Measurements from ENCODE around the gene CIDEC. TPM values are rescaled to one million over a fixed set of nuclear protein-coding genes. Genes with fewer than 3 reads are reported as not detected.

Gene CIDEC
- total RNA-seq, 4 donors from 2014 or later: 0.26 to 1.1 TPM; not detected in 2

DNA sequence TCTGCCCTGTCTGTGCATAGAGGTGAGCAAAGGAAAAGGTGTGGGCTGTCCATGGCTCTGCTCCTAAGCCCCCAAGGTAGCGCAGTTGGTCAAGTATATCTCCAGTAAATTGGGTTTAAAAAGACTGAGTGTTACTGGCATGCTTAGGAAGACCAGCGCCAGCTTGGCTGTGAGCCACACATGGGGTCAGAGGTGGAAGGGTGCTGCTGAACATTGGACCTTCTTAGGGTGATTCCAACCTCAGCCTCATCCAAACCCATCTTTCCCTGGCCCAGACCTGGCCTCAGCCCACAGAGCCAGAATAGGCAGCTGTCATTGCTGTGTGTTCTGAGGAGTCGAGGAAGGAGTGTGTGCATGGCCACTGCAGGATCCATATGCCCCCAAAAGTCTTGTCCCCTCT, 28.2 kb upstream of the CIDEC start:
- no peak overlapping the region for H3K27ac ChIP-seq
- TF ChIP-seq, protein P1, sequence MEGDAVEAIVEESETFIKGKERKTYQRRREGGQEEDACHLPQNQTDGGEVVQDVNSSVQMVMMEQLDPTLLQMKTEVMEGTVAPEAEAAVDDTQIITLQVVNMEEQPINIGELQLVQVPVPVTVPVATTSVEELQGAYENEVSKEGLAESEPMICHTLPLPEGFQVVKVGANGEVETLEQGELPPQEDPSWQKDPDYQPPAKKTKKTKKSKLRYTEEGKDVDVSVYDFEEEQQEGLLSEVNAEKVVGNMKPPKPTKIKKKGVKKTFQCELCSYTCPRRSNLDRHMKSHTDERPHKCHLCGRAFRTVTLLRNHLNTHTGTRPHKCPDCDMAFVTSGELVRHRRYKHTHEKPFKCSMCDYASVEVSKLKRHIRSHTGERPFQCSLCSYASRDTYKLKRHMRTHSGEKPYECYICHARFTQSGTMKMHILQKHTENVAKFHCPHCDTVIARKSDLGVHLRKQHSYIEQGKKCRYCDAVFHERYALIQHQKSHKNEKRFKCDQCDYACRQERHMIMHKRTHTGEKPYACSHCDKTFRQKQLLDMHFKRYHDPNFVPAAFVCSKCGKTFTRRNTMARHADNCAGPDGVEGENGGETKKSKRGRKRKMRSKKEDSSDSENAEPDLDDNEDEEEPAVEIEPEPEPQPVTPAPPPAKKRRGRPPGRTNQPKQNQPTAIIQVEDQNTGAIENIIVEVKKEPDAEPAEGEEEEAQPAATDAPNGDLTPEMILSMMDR (IDR thresholded peaks at IDR 0.05): no peak
- no peak for TF ChIP-seq POLR2A (IDR thresholded peaks at IDR 0.05)
- no peaks in the 10 kb centered on the region for H3K4me1 ChIP-seq
- no peak for DNase-seq
- H3K36me3 ChIP-seq: no peaks in the 10 kb centered on the region
- H3K9me3 ChIP-seq: no peaks in the 10 kb centered on the region
- H3K4me3 ChIP-seq: no peak overlapping the region
- intact Hi-C loops (cut with DNase I; ENCODE audit: low total_unique reads): no loop called here
- H3K27me3 ChIP-seq: no peaks in the 10 kb centered on the region

DNA sequence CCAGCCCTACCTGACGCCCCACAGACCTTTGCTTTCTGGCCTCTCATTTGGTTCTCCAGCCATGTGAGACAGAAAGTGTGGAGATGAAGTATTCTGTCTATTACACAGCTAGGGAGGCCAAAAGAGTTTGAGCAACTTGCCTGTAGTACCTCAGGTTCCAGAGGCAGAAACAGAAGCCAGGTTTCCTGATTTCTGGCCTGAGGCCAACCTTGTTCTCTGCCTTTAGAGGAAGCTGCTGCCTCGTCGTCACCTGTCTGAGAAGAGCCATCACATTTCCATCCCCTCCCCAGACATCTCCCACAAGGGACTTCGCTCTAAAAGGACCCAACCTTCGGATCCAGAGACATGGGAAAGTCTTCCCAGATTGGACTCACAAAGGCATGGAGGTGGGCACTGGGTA, 26.4 kb upstream of the CIDEC start:
- intact Hi-C loops (cut with DNase I; ENCODE audit: low total_unique reads): no loop called here
- TF ChIP-seq, protein P1 (IDR thresholded peaks at IDR 0.05): no peak
- TF ChIP-seq POLR2A (IDR thresholded peaks at IDR 0.05): no peak
- DNase-seq: no peak

DNA sequence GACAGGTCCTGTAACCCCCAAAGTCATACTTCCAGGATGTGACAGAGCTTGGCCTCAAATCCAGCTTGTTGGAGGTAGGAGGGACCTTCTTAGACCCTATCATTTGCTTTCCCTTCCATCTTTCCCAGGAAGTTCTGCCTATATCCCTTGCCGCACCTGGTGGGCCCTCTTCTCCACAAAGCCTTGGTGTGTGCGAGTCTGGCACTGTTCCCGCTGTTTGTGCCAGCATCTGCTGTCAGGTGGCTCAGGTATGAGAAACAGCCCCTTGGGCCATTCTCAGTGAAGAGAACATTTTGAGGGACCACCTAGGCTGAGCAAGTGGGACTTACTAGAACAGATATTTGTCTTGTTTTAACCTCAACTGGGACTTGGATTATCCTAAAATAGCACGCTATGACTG, 23.9 kb upstream of the CIDEC start:
- no peaks in the 10 kb centered on the region for H3K4me1 ChIP-seq
- no peak for DNase-seq
- H3K4me3 ChIP-seq: no peak overlapping the region
- H3K27me3 ChIP-seq: no peaks in the 10 kb centered on the region
- no peak overlapping the region for H3K27ac ChIP-seq
- H3K9me3 ChIP-seq: no peaks in the 10 kb centered on the region
- H3K36me3 ChIP-seq: no peaks in the 10 kb centered on the region
- intact Hi-C loops (cut with DNase I; ENCODE audit: low total_unique reads): no loop called here
- TF ChIP-seq, protein P1 (IDR thresholded peaks at IDR 0.05): no peak
- TF ChIP-seq POLR2A (IDR thresholded peaks at IDR 0.05): no peak

More for the DNA sequence above, 26.4 kb upstream of the CIDEC start:
- H3K36me3 ChIP-seq: no peaks in the 10 kb centered on the region
- H3K9me3 ChIP-seq: no peaks in the 10 kb centered on the region
- no peak overlapping the region for H3K4me3 ChIP-seq
- no peaks in the 10 kb centered on the region for H3K4me1 ChIP-seq
- no peaks in the 10 kb centered on the region for H3K27me3 ChIP-seq
- no peak overlapping the region for H3K27ac ChIP-seq

DNA sequence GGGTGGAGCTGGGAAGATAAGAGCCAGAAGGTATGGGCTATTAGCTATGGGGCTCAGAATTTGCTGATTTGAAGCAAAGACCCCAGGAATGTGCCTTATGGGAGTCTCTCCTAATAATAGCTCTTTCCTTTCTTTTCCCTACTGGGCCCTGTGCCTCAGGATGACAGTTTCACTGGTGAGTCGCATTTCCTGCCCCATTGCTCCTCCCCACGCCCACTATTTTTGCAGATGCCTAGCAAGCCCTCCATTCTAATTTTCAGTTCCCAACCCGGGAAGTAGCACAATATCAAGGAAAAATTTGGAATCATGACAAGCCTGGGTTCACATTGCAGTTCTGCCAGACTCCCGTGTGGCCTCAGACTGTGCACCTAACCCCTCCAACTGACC, 23.2 kb upstream of the CIDEC start:
- intact Hi-C loops (cut with DNase I; ENCODE audit: low total_unique reads): no loop called here
- no peak overlapping the region for H3K4me3 ChIP-seq
- H3K36me3 ChIP-seq: no peaks in the 10 kb centered on the region
- H3K9me3 ChIP-seq: no peaks in the 10 kb centered on the region
- H3K27me3 ChIP-seq: no peaks in the 10 kb centered on the region
- H3K27ac ChIP-seq: peak overlapping the region; percentile 10 to 16
- no peak for TF ChIP-seq POLR2A (IDR thresholded peaks at IDR 0.05)
- TF ChIP-seq, protein P1 (IDR thresholded peaks at IDR 0.05): no peak
- DNase-seq: no peak
- no peaks in the 10 kb centered on the region for H3K4me1 ChIP-seq

DNA sequence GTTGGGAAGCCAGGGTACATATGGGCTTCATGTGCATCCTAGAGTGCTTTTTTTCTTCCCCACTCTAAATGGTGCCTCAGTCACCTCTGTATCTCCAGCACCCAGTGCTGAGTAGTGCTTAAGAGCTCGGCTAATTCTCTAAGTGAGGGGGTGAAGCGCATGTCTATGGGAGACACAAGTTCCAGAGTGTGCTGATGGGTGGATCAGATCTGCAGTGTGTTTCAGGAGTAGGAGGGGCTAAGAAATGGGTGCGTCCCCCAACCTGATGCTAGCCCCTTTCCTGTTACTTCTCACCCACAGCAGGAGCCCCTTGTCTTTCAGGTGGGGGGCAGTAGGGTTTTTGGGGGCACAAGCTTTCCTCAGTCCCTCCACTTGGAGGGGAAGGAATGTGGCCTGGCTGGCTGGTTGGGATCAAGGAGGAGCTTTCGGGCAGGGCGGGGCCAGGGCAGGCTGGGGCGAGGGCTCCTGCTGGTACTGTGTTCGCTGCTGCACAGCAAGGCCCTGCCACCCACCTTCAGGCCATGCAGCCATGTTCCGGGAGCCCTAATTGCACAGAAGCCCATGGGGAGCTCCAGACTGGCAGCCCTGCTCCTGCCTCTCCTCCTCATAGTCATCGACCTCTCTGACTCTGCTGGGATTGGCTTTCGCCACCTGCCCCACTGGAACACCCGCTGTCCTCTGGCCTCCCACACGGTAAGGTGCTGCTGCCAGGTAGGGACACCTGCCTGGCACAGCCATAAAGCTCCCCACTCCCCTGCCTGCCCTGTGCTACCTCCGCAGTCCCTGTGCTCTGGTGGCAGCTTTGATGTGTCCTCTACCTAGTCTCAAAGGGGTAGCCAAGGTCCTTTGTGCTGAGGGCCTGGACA, 22.6 kb upstream of the CIDEC start, which contains the start of gene IL17RE:
Gene IL17RE (plus strand): TSS at position 477 of the 866 bp plus-strand sequence. CDS start 85 bp downstream, at position 562.
- intact Hi-C loops (cut with DNase I; ENCODE audit: low total_unique reads): no loop called here
- H3K27me3 ChIP-seq: no peaks in the 10 kb centered on the region
- H3K4me3 ChIP-seq: no peak within 1 kb of the TSS

More for the DNA sequence above, 22.6 kb upstream of the CIDEC start, which contains the start of gene IL17RE:
- no peaks in the 10 kb centered on the region for H3K4me1 ChIP-seq
- no peak for TF ChIP-seq POLR2A (IDR thresholded peaks at IDR 0.05)
- TF ChIP-seq, protein P1 (IDR thresholded peaks at IDR 0.05): no peak
- H3K9me3 ChIP-seq: no peaks in the 10 kb centered on the region
- H3K36me3 ChIP-seq: no peaks in the 10 kb centered on the region
- peak within 1 kb of the TSS; percentile 10 to 16 for H3K27ac ChIP-seq
- DNase-seq: no peak
